BJ (cell line): ENCODE measurements around the gene P2RY2. TPM values are rescaled to one million over a fixed set of nuclear protein-coding genes. Genes with fewer than 3 reads are reported as not detected.

Experiments
- CTCF ChIA-PET: fragments of 350-600 bp; formaldehyde crosslinking; extraction: SDS; loops from one replicate; lab custom pipeline; 2021; ENCODE audit warnings: antibody characterized with exemption, inconsistent platforms; lab: Yijun Ruan, JAX
- POLR2A ChIA-PET: fragments of 300-600 bp; sonication (Branson Sonifier 250); formaldehyde crosslinking; extraction: SDS; loops from one replicate; lab custom pipeline; 2021; ENCODE audit warnings: antibody characterized with exemption; lab: Charles Lee
- DNase-seq: peaks from one replicate; pipeline ENCODE4 v3.0.0-alpha.2; 2011; ENCODE audit warnings: low read depth
- H3K27me3 ChIP-seq: 2 replicates; pipeline ENCODE4 v1.6.0; 2011; ENCODE audit warnings: low read length; ENCODE audit not compliant: control insufficient read depth, insufficient read depth
- H3K36me3 ChIP-seq: 2 replicates; pipeline ENCODE4 v1.5.1; 2011; ENCODE audit warnings: low read length; ENCODE audit not compliant: control insufficient read depth, insufficient read depth
- H3K4me3 ChIP-seq: 2 replicates; pipeline ENCODE4 v1.5.1; 2011; ENCODE audit warnings: low read depth, mild to moderate bottlenecking, control low read depth, low read length
- CTCF ChIP-seq: IDR thresholded peaks from 2 replicates; pipeline ENCODE4 v1.5.1; 2011; ENCODE audit warnings: low read depth, mild to moderate bottlenecking, control low read depth, inconsistent platforms, low read length, moderate library complexity; ENCODE audit not compliant: insufficient read depth
- polyA plus RNA-seq: library from polyadenylated mRNA; depleted of rRNA; stranded (reverse); fragments of >200 nt; gene quantifications from 2 replicates; pipeline ENCODE4 v1.2.3, GENCODE V29; 2011

P2RY2 gene
- polyA plus RNA-seq, 1 experiment: 0.15 TPM

- no peaks in the 10 kb centered on the region; the same call in 1 of the 2 replicates for H3K27me3 ChIP-seq
- ChIA-PET POLR2A (no interaction called here), CTCF (interaction anchor here (1.0 to 8.3 kb wide), 19 partner anchors 9 to 473 kb away, joined by 3 to 183 read pairs (median 8); partner anchors contain the start of genes FCHSD2 and STARD10)
- no peak for TF ChIP-seq CTCF
- no peak for DNase-seq
- H3K36me3 ChIP-seq: no peaks in the 10 kb centered on the region
- H3K4me3 ChIP-seq: no peak overlapping the region
Observed at GRCh38 chr11:73176874-73177155, 41.3 kb upstream of the P2RY2 start.

GRCh38 chr11:73177380-73177777 is 40.7 kb upstream of the P2RY2 start:
- Histone ChIP-seq H3K27me3 (no peaks in the 10 kb centered on the region; the same call in 1 of the 2 replicates), H3K36me3 (no peaks in the 10 kb centered on the region), H3K4me3 (no peak overlapping the region)
- no peak for TF ChIP-seq CTCF
- ChIA-PET POLR2A (no interaction called here), CTCF (interaction anchor here (0.5 to 8.3 kb wide), 54 partner anchors 9 to 493 kb away, joined by 3 to 183 read pairs (median 4); partner anchors contain the start of genes ATG16L2, FCHSD2 and STARD10)
- DNase-seq: no peak

GRCh38 chr11:73177778-73178539 is 40.1 kb upstream of the P2RY2 start:
- TF ChIP-seq CTCF: peak; percentile 81
- no peaks in the 10 kb centered on the region for H3K36me3 ChIP-seq
- POLR2A ChIA-PET: interaction anchor here (0.6 kb wide), 1 partner anchor 215 kb away, joined by 3 read pairs; no protein-coding TSS in a partner anchor

GRCh38 chr11:73178681-73179080 is 39.4 kb upstream of the P2RY2 start:
- no peaks in the 10 kb centered on the region for H3K36me3 ChIP-seq
- DNase-seq: no peak
- no peak overlapping the region for H3K4me3 ChIP-seq
- CTCF ChIA-PET: interaction anchor here (0.6 to 8.3 kb wide), 27 partner anchors 11 to 592 kb away, joined by 3 to 183 read pairs (median 6); partner anchors contain the start of genes FCHSD2 and STARD10
- H3K27me3 ChIP-seq: no peaks in the 10 kb centered on the region; the same call in 1 of the 2 replicates
- TF ChIP-seq CTCF: no peak
- POLR2A ChIA-PET: no interaction called here

More at GRCh38 chr11:73177778-73178539, 40.1 kb upstream of the P2RY2 start:
- Histone ChIP-seq H3K27me3 (no peaks in the 10 kb centered on the region; the same call in 1 of the 2 replicates), H3K4me3 (no peak overlapping the region)
- DNase-seq: no peak
- CTCF ChIA-PET: interaction anchor here (0.5 to 8.3 kb wide), 63 partner anchors 8 to 591 kb away, joined by 3 to 183 read pairs (median 4); partner anchors contain the start of genes ATG16L2, FCHSD2 and STARD10

- ChIA-PET POLR2A (no interaction called here), CTCF (interaction anchor here (0.7 to 8.5 kb wide), 12 partner anchors 20 to 499 kb away, joined by 3 to 183 read pairs (median 4); partner anchors contain the start of gene FCHSD2)
- no peak for TF ChIP-seq CTCF
- DNase-seq: no peak
- H3K36me3 ChIP-seq: no peaks in the 10 kb centered on the region
- H3K4me3 ChIP-seq: no peak overlapping the region
- H3K27me3 ChIP-seq: no peaks in the 10 kb centered on the region; the same call in 1 of the 2 replicates
Observed at GRCh38 chr11:73182824-73183321, 35.2 kb upstream of the P2RY2 start.
